ENCODE data around the gene ME3.

DNA sequence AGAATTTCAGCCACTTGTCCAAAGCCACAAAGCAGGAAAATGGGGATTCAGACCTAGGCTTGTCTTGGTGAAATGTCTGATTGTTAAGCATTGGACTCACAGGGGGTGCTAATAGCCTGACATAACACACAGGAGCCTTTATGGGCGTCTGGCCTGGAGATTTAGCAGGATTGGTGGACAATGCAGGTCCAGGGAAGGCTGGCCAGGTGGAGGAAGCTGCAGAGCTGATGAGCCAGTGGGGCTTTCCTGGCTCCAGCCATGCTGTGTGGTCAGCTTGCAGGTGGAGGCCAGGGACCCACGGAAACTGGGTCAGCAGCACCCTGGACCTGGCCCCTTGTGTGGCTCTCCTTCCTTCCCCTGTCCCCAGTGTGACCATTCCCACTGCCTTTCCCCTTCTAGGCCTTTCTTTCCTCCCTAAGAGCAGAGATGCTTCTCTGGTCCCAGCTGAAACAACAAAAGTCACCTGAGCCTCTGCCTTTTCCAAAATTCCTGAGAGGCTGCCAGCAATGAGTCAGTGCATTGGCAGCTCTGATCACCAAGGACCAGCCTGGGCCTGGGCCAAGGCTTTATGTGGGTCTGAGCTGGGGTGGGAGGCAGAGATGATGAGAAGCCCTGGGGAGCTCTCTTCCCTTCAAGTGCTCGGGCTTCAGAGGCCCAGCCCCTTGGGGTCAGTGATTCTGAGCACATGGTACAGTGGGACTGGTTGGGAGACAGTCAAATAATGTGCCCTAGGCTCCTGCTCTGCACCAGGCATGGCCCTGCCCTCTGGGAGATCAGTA lies 212.5 kb downstream of the ME3 start:
- TF ChIP-seq, protein P1, sequence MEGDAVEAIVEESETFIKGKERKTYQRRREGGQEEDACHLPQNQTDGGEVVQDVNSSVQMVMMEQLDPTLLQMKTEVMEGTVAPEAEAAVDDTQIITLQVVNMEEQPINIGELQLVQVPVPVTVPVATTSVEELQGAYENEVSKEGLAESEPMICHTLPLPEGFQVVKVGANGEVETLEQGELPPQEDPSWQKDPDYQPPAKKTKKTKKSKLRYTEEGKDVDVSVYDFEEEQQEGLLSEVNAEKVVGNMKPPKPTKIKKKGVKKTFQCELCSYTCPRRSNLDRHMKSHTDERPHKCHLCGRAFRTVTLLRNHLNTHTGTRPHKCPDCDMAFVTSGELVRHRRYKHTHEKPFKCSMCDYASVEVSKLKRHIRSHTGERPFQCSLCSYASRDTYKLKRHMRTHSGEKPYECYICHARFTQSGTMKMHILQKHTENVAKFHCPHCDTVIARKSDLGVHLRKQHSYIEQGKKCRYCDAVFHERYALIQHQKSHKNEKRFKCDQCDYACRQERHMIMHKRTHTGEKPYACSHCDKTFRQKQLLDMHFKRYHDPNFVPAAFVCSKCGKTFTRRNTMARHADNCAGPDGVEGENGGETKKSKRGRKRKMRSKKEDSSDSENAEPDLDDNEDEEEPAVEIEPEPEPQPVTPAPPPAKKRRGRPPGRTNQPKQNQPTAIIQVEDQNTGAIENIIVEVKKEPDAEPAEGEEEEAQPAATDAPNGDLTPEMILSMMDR (IDR thresholded peaks at IDR 0.05) = no peak
- no peak for TF ChIP-seq POLR2A (IDR thresholded peaks at IDR 0.05)
